GM12801 (cell line): ENCODE data around the gene HPX.

Source experiments
- TF ChIP-seq, protein P1 (sequence below): IDR thresholded peaks from one replicate; pipeline ENCODE4 v1.5.1; 2011; ENCODE audit warnings: control low read depth; ENCODE audit not compliant: insufficient read length; ENCODE audit errors: extremely low read depth

The HPX gene

DNA sequence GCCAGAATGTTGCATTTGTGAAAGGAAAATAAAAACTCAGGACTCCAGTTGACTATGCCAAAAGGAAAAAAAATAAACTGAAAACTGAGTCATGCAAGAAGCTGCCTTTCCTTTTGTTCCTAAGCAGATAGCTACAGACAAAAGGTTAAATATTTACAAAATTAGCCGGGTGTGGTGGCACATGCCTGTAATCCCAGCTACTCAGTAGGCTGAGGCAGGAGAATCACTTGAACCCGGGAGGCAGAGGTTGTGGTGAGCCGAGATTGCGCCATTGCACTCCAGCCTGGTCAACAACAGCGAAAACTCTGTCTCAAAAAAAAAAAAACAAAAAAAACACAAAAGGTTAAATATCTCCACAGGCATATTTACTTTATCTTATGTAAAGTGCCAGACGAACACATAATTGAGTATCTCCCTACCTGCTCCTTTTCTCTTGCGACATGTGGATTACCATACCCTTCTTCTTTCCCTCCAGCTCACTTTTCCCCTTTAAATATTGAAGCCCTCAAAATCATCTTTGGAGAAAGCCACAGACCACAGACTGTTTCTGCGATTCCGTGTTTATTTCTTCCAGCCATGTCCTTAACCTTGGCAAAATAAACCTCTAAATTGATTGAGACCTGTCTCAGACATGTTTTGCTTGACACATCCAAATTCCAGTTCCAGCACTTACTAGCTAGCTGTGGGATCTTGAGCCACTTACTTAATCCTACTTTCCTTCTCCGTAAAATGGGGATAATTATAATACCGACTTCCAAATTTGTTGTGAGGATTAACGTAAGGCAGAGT, 52.8 kb downstream of the HPX start:
- TF ChIP-seq, protein P1, sequence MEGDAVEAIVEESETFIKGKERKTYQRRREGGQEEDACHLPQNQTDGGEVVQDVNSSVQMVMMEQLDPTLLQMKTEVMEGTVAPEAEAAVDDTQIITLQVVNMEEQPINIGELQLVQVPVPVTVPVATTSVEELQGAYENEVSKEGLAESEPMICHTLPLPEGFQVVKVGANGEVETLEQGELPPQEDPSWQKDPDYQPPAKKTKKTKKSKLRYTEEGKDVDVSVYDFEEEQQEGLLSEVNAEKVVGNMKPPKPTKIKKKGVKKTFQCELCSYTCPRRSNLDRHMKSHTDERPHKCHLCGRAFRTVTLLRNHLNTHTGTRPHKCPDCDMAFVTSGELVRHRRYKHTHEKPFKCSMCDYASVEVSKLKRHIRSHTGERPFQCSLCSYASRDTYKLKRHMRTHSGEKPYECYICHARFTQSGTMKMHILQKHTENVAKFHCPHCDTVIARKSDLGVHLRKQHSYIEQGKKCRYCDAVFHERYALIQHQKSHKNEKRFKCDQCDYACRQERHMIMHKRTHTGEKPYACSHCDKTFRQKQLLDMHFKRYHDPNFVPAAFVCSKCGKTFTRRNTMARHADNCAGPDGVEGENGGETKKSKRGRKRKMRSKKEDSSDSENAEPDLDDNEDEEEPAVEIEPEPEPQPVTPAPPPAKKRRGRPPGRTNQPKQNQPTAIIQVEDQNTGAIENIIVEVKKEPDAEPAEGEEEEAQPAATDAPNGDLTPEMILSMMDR: no peak

- TF ChIP-seq, protein P1: no peak
Observed at GRCh38 chr11:6385046-6385777, 55.6 kb downstream of the HPX start.
